SK-N-SH (cell line): ENCODE data around the gene WIPF2. TPM values are rescaled to one million over a fixed set of nuclear protein-coding genes. Genes with fewer than 3 reads are reported as not detected.

ENCODE experiments used
- CTCF ChIA-PET: fragments of 300-600, 350-600 bp; formaldehyde crosslinking; extraction: SDS; loops from one replicate; lab custom pipeline; 2021; lab: Yijun Ruan, JAX
- POLR2A ChIA-PET: fragments of 350-600 bp; sonication (Branson Sonifier 250); formaldehyde crosslinking; extraction: SDS; loops from one replicate; lab custom pipeline; 2020; ENCODE audit warnings: antibody characterized with exemption, inconsistent platforms; lab: Yijun Ruan, JAX
- DNase-seq: peaks from one replicate; pipeline ENCODE4 v3.0.0; 2012
- H2AFZ ChIP-seq: fragments of 200-600 bp; sonication (generic); 2 replicates; pipeline ENCODE4 v1.8.1; 2016; ENCODE audit warnings: antibody characterized with exemption, mild to moderate bottlenecking, low read depth
- H3F3A ChIP-seq: fragments of 200-600 bp; sonication (generic); replicated peaks from 2 replicates; pipeline ENCODE3; 2016; ENCODE audit warnings: antibody characterized with exemption, mild to moderate bottlenecking; ENCODE audit not compliant: insufficient read depth
- H3K27ac ChIP-seq, 2 experiments: fragments of 200-500 bp in 1 of 2; fragments of 200-600 bp in 1 of 2; sonication (Bioruptor generic) in 1 of 2; sonication (generic), shearing (Covaris generic) in 1 of 2; 2 replicates each; pipeline versions ENCODE4 v1.5.1 to v1.6.1; 2014 to 2016; ENCODE audit warnings: low read depth in 2 of 2, inconsistent platforms in 1 of 2, low read length in 1 of 2, mild to moderate bottlenecking in 1 of 2, mixed read lengths in 1 of 2
- H3K27me3 ChIP-seq: fragments of 200-600 bp; sonication (generic), shearing (Covaris generic); 2 replicates; pipeline ENCODE4 v1.6.1; 2016; ENCODE audit warnings: mixed run types; ENCODE audit not compliant: insufficient read depth
- H3K36me3 ChIP-seq, 2 experiments: fragments of 200-500 bp in 1 of 2; fragments of 200-600 bp in 1 of 2; sonication (Bioruptor generic) in 1 of 2; sonication (generic) in 1 of 2; replicated peaks in 1 of 2; 2 replicates each; pipeline versions ENCODE3 to v1.5.1; 2014 to 2016; ENCODE audit warnings: low read length in 1 of 2, mild to moderate bottlenecking in 1 of 2; ENCODE audit not compliant: insufficient read depth in 2 of 2, control insufficient read depth in 1 of 2
- H3K4me1 ChIP-seq, 2 experiments: fragments of 200-500 bp in 1 of 2; fragments of 200-600 bp in 1 of 2; sonication (Bioruptor generic) in 1 of 2; sonication (generic), shearing (Covaris generic) in 1 of 2; 2 replicates each; pipeline versions ENCODE4 v1.5.1 to v1.6.1; 2014 to 2016; ENCODE audit warnings: low read depth in 1 of 2, low read length in 1 of 2, mixed run types in 1 of 2; ENCODE audit not compliant: insufficient read depth in 2 of 2, control insufficient read depth in 1 of 2
- H3K4me2 ChIP-seq: fragments of 200-600 bp; sonication (generic), shearing (Covaris generic); 2 replicates; pipeline ENCODE4 v1.6.1; 2017; ENCODE audit warnings: mixed run types
- H3K4me3 ChIP-seq, 2 experiments: fragments of 200-500 bp in 1 of 2; fragments of 200-600 bp in 1 of 2; sonication (Bioruptor generic) in 1 of 2; sonication (generic), shearing (Covaris generic) in 1 of 2; 2 replicates each; pipeline versions ENCODE4 v1.5.1 to v1.8.1; 2014 to 2016; ENCODE audit warnings: low read depth in 2 of 2, inconsistent platforms in 1 of 2, low read length in 1 of 2, mild to moderate bottlenecking in 1 of 2, mixed read lengths in 1 of 2, moderate library complexity in 1 of 2
- H3K79me2 ChIP-seq: fragments of 200-600 bp; sonication (generic); 2 replicates; pipeline ENCODE4 v1.8.1; 2017; ENCODE audit warnings: mild to moderate bottlenecking; ENCODE audit not compliant: insufficient read depth
- H3K9ac ChIP-seq: fragments of 200-600 bp; sonication (generic); 2 replicates; pipeline ENCODE4 v1.6.1; 2017; ENCODE audit warnings: mixed run types
- H3K9me2 ChIP-seq: fragments of 200-600 bp; sonication (generic); 2 replicates; pipeline ENCODE4 v1.6.1; 2017; ENCODE audit warnings: mixed run types
- H3K9me3 ChIP-seq: fragments of 200-600 bp; sonication (generic); 2 replicates; pipeline ENCODE4 v1.6.1; 2017; ENCODE audit warnings: mixed run types, mild to moderate bottlenecking, moderate library complexity
- H4K20me1 ChIP-seq: fragments of 200-600 bp; sonication (generic); 2 replicates; pipeline ENCODE4 v1.6.1; 2017; ENCODE audit warnings: mild to moderate bottlenecking, mixed run types; ENCODE audit not compliant: insufficient read depth
- CHD2 ChIP-seq: fragments of 150-350 bp; IDR thresholded peaks from 2 replicates; pipeline ENCODE4 v1.6.1; 2018; ENCODE audit warnings: low read length; ENCODE audit not compliant: partially characterized antibody
- FOSL2 ChIP-seq: IDR thresholded peaks from 2 replicates; pipeline ENCODE4 v1.4.0; 2012; ENCODE audit warnings: low read depth, mild to moderate bottlenecking, moderate library complexity, borderline replicate concordance
- MEF2A ChIP-seq: IDR thresholded peaks from 2 replicates; pipeline ENCODE4 v1.4.0; 2012; ENCODE audit warnings: low read depth, borderline replicate concordance
- NFIC ChIP-seq: IDR thresholded peaks from 2 replicates; pipeline ENCODE4 v1.4.0; 2012; ENCODE audit warnings: borderline replicate concordance
- NRF1 ChIP-seq: IDR thresholded peaks from 2 replicates; pipeline ENCODE4 v1.6.1; 2012; ENCODE audit warnings: low read depth, mild to moderate bottlenecking, low read length
- PBX3 ChIP-seq: IDR thresholded peaks from 2 replicates; pipeline ENCODE4; 2012
- POLR2AphosphoS5 ChIP-seq: IDR thresholded peaks from 2 replicates; pipeline ENCODE4 v1.6.1; 2012; ENCODE audit warnings: low read depth, low read length
- RAD21 ChIP-seq: IDR thresholded peaks from 2 replicates; pipeline ENCODE4 v1.6.1; 2012; ENCODE audit warnings: mild to moderate bottlenecking, low read length
- RCOR1 ChIP-seq: fragments of 150-350 bp; IDR thresholded peaks from 2 replicates; pipeline ENCODE4 v1.6.1; 2017; ENCODE audit warnings: antibody characterized with exemption, low read length
- REST ChIP-seq: IDR thresholded peaks from 2 replicates; pipeline ENCODE4 v1.6.1; 2012; ENCODE audit warnings: mild to moderate bottlenecking, low read depth, low read length, moderate library complexity
- RFX5 ChIP-seq: IDR thresholded peaks from 2 replicates; pipeline ENCODE4 v1.6.1; 2012; ENCODE audit warnings: mild to moderate bottlenecking, improper control_type of control experiment, low read length
- SIN3A ChIP-seq: IDR thresholded peaks from 2 replicates; pipeline ENCODE4 v1.6.1; 2012; ENCODE audit warnings: low read depth, mild to moderate bottlenecking, low read length, moderate library complexity, borderline replicate concordance
- TAF1 ChIP-seq: IDR thresholded peaks from 2 replicates; pipeline ENCODE4 v1.6.1; 2012; ENCODE audit warnings: low read depth, mild to moderate bottlenecking, low read length, moderate library complexity, borderline replicate concordance
- TCF12 ChIP-seq: IDR thresholded peaks from 2 replicates; pipeline ENCODE4 v1.4.0; 2012
- USF1 ChIP-seq: IDR thresholded peaks from 2 replicates; pipeline ENCODE4 v1.4.0; 2012; ENCODE audit warnings: low read depth, borderline replicate concordance
- USF2 ChIP-seq: fragments of 150-350 bp; IDR thresholded peaks from 2 replicates; pipeline ENCODE4 v1.6.1; 2017; ENCODE audit warnings: antibody characterized with exemption, low read length, low read depth, borderline replicate concordance
- WGBS: methylation state at CpG from one replicate; pipeline ENCODE4 v1.1.6; 2017; ENCODE audit warnings: low lambda C conversion rate; 5-methylcytosine and 5-hydroxymethylcytosine counted together
- polyA plus RNA-seq, 3 experiments: library from polyadenylated mRNA; depleted of rRNA; stranded (reverse); fragments of >200 nt; gene quantifications; 2 replicates each; pipeline ENCODE4 v1.2.3, GENCODE V29; 2012

The WIPF2 gene
- polyA plus RNA-seq, 1 of the 3 experiments (the other 2 are of a cell fraction): 6.8 TPM

GRCh38 chr17:40175928-40176753, 43.0 kb upstream of the WIPF2 start:
- no peak for TF ChIP-seq REST
- TF ChIP-seq MEF2A: no peak
- no peak for TF ChIP-seq PBX3
- no peak for TF ChIP-seq TAF1
- no peak for TF ChIP-seq CHD2
- no peak for TF ChIP-seq TCF12
- TF ChIP-seq NFIC: no peak
- TF ChIP-seq USF1: no peak
- no peak for TF ChIP-seq POLR2AphosphoS5
- TF ChIP-seq RAD21: no peak
- TF ChIP-seq SIN3A: no peak
- TF ChIP-seq RCOR1: no peak
- TF ChIP-seq FOSL2: no peak
- TF ChIP-seq NRF1: no peak
- TF ChIP-seq RFX5: no peak
- no peak for TF ChIP-seq USF2
- Histone ChIP-seq H4K20me1 (no peaks in the 10 kb centered on the region), H3F3A (peaks cover 20% of the 10 kb centered on the region), H3K27me3 (no peaks in the 10 kb centered on the region), H3K4me2 (no peak overlapping the region), H3K36me3 (peaks cover 13 to 29% of the 10 kb centered on the region in 2 experiments), H3K79me2 (no peaks in the 10 kb centered on the region), H3K9me3 (no peaks in the 10 kb centered on the region), H2AFZ (no peak overlapping the region), H3K9me2 (no peaks in the 10 kb centered on the region), H3K4me3 (no peak overlapping the region), H3K4me1 (peaks cover 6 to 29% of the 10 kb centered on the region in 2 experiments; a peak in 1 of 4 replicates), H3K9ac (no peak overlapping the region), H3K27ac (no peak overlapping the region)
- 93% methylated on average over 5 of the region's 7 CpGs for WGBS
- ChIA-PET POLR2A (interaction anchor here (0.6 kb wide), 1 partner anchor 20 kb away, joined by 3 read pairs; no protein-coding TSS in a partner anchor), CTCF (interaction anchor here (0.6 to 10.6 kb wide), 9 partner anchors 8 to 384 kb away, joined by 3 to 94 read pairs (median 4); partner anchors contain the start of gene CASC3)
- no peak for DNase-seq
